SH-SY5Y (cell line): Measurements from ENCODE around the gene EFCAB10.

Experiments used
- GATA2 ChIP-seq: IDR thresholded peaks from 2 replicates; pipeline ENCODE4 v1.6.1; 2011; ENCODE audit warnings: mild to moderate bottlenecking, low read depth, low read length
- GATA3 ChIP-seq: IDR thresholded peaks from 2 replicates; pipeline ENCODE4 v1.6.1; 2011; ENCODE audit warnings: low read depth, mild to moderate bottlenecking, low read length, moderate library complexity

DNA sequence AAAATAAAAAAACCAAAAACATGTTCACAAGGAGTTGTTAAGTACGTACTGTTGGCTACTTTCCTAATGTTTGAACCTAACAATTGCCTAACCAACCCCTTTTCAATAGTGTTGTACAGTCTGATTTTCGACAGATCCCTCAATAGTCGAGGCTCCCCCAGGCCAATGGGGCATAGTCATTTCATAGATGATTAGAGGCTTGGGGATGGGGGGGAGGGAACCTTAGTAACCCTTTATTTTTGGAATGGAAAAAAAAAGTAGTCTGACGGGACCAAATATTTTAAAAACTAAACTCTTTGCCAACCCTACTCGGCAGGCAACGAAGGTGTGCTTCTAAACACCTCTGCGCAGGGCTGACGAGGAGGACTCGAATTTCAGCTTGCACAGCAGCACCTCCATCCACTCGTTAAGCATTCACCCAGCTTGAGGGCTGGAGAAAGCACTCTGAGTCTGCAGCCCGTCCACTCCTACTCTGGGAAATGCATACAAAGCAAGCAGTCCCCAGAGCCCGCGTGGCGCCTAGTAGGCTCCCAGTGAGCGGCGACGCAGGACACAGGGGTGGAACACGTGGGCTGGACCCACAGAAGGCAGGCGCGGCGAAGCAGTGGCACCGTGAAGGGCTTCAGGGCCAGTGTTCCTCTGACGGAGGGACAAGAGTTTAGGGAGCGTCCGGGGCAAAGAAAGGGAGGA is 60.1 kb downstream of the EFCAB10 start:
- no peak for TF ChIP-seq GATA2
- TF ChIP-seq GATA3 = no peak
